ENCODE measurements around the gene WDPCP. TPM values are rescaled to one million over a fixed set of nuclear protein-coding genes. Genes with fewer than 3 reads are reported as not detected.
"Not testable (repeated sequence)": the region's sequence is repeated elsewhere in the genome, so short reads cannot be mapped to it uniquely, and the experiment has no call there.

The WDPCP gene
- total RNA-seq, 3 donors from 2014 or later, result 3.5 to 7.5 (median 5.0) TPM

DNA sequence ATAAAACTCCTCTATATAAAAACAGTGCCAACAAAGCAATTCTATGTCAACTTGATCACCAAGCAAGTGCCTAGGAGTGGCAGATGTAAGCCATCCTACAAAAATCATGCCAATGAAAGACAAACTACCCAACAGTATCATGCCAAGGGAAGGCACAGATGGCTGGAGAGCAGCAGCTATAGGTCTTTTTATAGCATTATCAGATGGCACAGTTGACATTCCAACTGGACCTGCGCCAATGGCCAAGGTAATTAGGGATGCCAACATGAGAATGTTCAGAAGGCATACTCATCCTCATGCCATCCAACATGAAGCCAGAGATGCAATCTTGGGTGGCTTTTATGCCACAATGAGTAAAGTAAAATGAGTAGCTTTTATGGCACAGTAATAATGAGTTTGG lies 300.3 kb downstream of the WDPCP start:
- no peaks in the 10 kb centered on the region for H3K4me1 Mint-ChIP-seq (ENCODE audit: low read depth)
- peaks cover 31% of the 10 kb centered on the region for H3K9me3 Mint-ChIP-seq

DNA sequence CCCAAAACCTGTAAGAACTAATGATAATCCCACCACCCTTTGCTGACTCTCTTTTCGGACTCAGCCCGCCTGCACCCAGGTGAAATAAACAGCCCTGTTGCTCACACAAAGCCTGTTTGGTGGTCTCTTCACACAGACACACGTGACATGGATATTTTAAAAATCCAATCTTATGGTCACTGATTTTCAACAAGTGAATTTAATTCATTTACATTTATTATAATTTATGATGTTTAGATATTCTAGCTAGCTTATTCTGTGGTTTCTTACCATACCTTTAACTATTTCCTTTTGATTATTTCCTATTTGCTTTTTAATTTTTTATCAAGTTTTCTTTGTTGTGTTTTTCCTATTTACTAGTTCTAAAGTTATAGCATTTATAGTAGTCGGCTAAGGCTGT lies 301.8 kb downstream of the WDPCP start:
- H3K36me3 Mint-ChIP-seq (ENCODE audit: insufficient read depth); H3K4me3 Mint-ChIP-seq; H3K4me1 Mint-ChIP-seq (ENCODE audit: low read depth); ATAC-seq; DNase-seq; H3K27me3 Mint-ChIP-seq (ENCODE audit: low read depth): not testable (repeated sequence)
- peaks cover 37% of the 10 kb centered on the region for H3K9me3 Mint-ChIP-seq

More for the DNA sequence above, 300.3 kb downstream of the WDPCP start:
- Mint-ChIP-seq H3K36me3 (ENCODE audit: insufficient read depth) (peaks cover 6% of the 10 kb centered on the region), H3K27me3 (ENCODE audit: low read depth) (no peaks in the 10 kb centered on the region), H3K4me3 (no peak overlapping the region)
- no peak for ATAC-seq
- DNase-seq, result no peak

DNA sequence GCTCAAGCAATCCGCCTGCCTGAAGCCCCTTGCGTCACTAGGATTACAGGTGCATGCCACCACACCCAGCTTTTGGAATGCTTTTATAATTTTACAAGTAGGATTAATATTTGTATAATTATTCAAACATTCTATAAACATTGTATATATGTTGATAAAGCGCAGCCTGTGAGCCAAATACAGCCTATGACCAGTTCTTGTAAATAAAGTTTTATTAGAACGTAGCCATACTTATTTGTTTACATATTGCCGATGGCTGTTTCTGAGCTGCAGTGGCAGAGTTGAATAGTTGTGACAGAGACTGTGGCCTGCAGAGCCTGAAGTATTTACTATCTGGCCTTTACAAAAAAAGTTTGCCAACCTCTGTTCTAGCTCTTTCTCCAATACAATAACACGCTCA lies 305.0 kb downstream of the WDPCP start:
- no peak for DNase-seq
- no peak overlapping the region for H3K4me3 Mint-ChIP-seq
- no peaks in the 10 kb centered on the region for H3K4me1 Mint-ChIP-seq (ENCODE audit: low read depth)
- H3K9me3 Mint-ChIP-seq, result peaks cover 68% of the 10 kb centered on the region
- ATAC-seq, result no peak
- H3K36me3 Mint-ChIP-seq (ENCODE audit: insufficient read depth), result peaks cover 8% of the 10 kb centered on the region
- H3K27me3 Mint-ChIP-seq (ENCODE audit: low read depth), result no peaks in the 10 kb centered on the region

DNA sequence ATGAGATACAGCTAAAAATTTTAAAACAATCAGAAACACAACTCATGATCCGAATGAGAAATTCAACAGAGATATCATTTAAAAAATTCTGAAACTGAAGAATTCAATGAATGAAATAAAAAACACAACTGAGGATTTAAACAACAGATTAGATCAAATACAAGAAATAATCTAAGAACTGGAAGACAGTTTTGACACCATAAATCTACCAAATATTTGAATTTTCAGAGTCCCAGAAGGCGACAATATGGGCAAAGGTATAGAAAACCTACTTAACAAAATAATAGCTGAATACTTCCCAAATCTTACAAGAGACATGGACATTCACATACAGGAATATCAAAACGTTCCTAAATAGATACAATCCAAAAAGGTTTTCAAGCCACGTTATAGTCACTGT lies 315.7 kb downstream of the WDPCP start:
- H3K27me3 Mint-ChIP-seq (ENCODE audit: low read depth), result no peaks in the 10 kb centered on the region
- ATAC-seq (no peak), DNase-seq (no peak)
- peaks cover 57% of the 10 kb centered on the region for H3K9me3 Mint-ChIP-seq
- H3K4me1 Mint-ChIP-seq (ENCODE audit: low read depth), result no peaks in the 10 kb centered on the region
- peaks cover 14% of the 10 kb centered on the region for H3K36me3 Mint-ChIP-seq (ENCODE audit: insufficient read depth)
- H3K4me3 Mint-ChIP-seq, result no peak overlapping the region

DNA sequence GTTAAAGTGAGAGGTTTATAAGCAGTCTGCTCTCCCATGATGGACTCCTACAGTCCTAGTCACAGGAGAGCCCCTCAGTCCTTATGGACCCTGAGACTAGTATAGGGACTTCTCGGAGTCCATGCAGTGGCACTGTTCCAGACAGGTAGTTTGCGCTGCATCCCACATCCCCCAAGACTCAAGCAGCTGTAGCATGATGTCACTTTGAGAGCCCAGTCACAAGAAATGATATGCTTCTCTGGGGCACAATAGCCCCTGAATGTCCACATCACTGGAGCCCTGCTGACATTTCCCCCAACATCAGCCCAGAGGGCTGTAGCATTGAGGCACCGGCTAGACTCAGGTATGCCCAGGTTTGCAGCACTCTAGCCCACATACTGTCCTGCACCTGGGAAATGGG lies 317.6 kb downstream of the WDPCP start:
- H3K36me3 Mint-ChIP-seq (ENCODE audit: insufficient read depth), result peaks cover 14% of the 10 kb centered on the region
- DNase-seq (no peak), ATAC-seq (no peak)
- no peaks in the 10 kb centered on the region for H3K4me1 Mint-ChIP-seq (ENCODE audit: low read depth)
- H3K4me3 Mint-ChIP-seq, result no peak overlapping the region
- H3K27me3 Mint-ChIP-seq (ENCODE audit: low read depth), result no peaks in the 10 kb centered on the region
- peaks cover 51% of the 10 kb centered on the region for H3K9me3 Mint-ChIP-seq

DNA sequence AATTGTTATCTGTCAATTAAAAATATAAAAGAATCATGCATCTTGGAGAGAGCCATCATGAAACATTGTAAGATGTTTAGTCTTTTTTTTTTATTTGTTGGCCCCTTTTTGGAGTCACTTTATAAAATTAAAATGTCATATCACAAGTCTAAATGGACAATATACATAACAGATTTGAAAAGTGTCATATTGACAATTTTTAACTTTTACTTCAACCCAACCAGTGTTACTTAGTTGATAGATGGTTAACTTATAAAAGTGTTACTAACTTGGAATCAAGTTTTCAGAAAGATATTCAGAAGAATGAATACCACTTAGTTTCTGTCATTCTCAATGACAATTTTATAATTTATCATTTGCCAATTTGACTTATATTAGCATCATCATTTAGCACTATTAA lies 319.3 kb downstream of the WDPCP start:
- peaks cover 48% of the 10 kb centered on the region for H3K9me3 Mint-ChIP-seq
- H3K36me3 Mint-ChIP-seq (ENCODE audit: insufficient read depth), result peaks cover 10% of the 10 kb centered on the region
- no peak overlapping the region for H3K4me3 Mint-ChIP-seq
- H3K27me3 Mint-ChIP-seq (ENCODE audit: low read depth), result no peaks in the 10 kb centered on the region
- DNase-seq (no peak), ATAC-seq (no peak)
- no peaks in the 10 kb centered on the region for H3K4me1 Mint-ChIP-seq (ENCODE audit: low read depth)

DNA sequence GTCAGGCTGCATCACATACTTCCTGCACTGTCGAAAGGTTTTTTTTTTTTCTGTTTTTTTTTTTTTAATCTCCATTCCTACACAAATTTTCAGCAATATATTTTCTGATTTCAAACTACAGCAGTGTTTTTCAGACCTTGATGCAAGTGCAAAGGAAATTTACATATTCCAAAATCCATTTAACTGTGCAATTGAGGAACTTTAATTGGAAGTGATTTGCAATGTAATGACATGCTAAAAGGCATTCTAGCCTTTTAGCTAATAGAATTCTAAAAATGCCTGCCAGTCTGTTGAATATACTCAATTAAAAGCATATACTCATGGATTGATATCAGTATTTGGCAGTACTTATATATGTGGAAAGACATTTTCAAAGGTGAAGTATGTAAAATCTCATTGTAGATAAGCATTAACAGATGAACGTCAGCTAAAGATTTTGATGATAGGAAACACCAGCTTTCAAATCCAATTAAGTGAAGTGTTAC lies 327.1 kb downstream of the WDPCP start:
- ATAC-seq, result no peak
- Mint-ChIP-seq H3K4me3 (no peak overlapping the region), H3K4me1 (ENCODE audit: low read depth) (peaks cover 9% of the 10 kb centered on the region), H3K27me3 (ENCODE audit: low read depth) (no peaks in the 10 kb centered on the region), H3K9me3 (peaks cover 21% of the 10 kb centered on the region), H3K36me3 (ENCODE audit: insufficient read depth) (peaks cover 1% of the 10 kb centered on the region)
- DNase-seq, result no peak

DNA sequence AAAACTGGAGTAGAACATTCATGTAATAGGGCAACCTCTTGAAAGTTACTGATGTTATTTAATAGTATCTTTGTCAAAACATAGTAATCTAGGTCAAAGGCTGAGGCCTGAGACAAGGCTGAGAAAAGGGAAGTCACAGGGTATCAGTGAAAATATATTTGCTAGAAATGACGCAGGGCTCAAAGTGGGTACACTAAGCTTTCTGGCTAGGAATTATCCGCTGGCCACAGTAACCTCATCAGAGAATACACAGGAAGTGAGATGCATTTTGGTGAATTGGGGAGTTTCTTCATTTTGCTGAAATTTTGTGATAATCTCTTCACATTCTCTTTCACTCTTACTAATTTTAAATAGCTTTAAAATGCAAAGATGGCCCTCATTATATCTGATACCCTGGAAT lies 330.8 kb downstream of the WDPCP start:
- ATAC-seq, result no peak
- H3K9me3 Mint-ChIP-seq, result peaks cover 11% of the 10 kb centered on the region
- no peaks in the 10 kb centered on the region for H3K27me3 Mint-ChIP-seq (ENCODE audit: low read depth)
- H3K36me3 Mint-ChIP-seq (ENCODE audit: insufficient read depth), result peaks cover 8% of the 10 kb centered on the region
- peaks cover 9% of the 10 kb centered on the region for H3K4me1 Mint-ChIP-seq (ENCODE audit: low read depth)
- no peak overlapping the region for H3K4me3 Mint-ChIP-seq
- no peak for DNase-seq

DNA sequence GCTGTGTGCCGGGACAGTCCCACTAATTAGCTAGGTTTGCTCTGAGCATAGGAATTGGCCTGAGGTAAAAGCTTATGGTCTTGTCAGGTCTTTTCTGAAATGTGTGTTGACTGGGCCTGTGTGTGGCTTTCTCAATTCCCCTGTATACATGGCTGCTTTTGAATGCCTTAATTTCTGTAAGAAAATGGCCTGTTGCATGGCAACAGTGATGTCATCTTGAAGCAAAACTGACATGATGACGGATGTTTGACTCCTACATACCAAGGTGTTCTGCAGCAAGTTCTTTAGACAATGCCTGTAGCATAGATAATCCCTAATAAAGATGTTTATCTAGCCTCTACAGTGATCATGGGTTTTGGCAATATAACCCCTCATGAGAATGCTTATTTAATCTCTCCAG lies 339.1 kb downstream of the WDPCP start:
- H3K4me1 Mint-ChIP-seq (ENCODE audit: low read depth), result no peaks in the 10 kb centered on the region
- peaks cover 33% of the 10 kb centered on the region for H3K9me3 Mint-ChIP-seq
- DNase-seq (no peak), ATAC-seq (no peak)
- peaks cover 34% of the 10 kb centered on the region for H3K36me3 Mint-ChIP-seq (ENCODE audit: insufficient read depth)
- no peaks in the 10 kb centered on the region for H3K27me3 Mint-ChIP-seq (ENCODE audit: low read depth)
- H3K4me3 Mint-ChIP-seq, result no peak overlapping the region

DNA sequence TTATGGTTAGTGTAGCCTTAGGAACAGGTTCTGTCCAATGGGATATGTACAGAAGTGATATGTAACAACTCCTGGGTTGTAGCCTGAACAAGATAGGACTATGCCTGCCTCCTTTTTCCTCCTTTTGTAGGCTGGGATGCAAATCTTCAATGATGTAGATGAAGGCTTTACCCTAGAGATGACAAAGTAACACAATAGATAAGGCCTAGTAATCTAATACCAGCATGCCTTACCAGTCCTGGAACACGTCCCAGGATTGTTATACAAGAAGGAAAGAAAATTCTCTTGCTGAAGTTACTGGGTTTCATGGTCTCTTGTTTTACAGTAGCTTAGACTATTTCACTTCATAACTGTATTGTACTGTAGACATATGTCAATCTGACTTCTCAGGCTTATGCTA lies 345.5 kb downstream of the WDPCP start:
- Mint-ChIP-seq H3K4me3 (no peak overlapping the region), H3K36me3 (ENCODE audit: insufficient read depth) (peaks cover 13% of the 10 kb centered on the region), H3K27me3 (ENCODE audit: low read depth) (no peaks in the 10 kb centered on the region), H3K9me3 (peaks cover 4% of the 10 kb centered on the region), H3K4me1 (ENCODE audit: low read depth) (no peaks in the 10 kb centered on the region)
- no peak for ATAC-seq
- DNase-seq, result no peak

DNA sequence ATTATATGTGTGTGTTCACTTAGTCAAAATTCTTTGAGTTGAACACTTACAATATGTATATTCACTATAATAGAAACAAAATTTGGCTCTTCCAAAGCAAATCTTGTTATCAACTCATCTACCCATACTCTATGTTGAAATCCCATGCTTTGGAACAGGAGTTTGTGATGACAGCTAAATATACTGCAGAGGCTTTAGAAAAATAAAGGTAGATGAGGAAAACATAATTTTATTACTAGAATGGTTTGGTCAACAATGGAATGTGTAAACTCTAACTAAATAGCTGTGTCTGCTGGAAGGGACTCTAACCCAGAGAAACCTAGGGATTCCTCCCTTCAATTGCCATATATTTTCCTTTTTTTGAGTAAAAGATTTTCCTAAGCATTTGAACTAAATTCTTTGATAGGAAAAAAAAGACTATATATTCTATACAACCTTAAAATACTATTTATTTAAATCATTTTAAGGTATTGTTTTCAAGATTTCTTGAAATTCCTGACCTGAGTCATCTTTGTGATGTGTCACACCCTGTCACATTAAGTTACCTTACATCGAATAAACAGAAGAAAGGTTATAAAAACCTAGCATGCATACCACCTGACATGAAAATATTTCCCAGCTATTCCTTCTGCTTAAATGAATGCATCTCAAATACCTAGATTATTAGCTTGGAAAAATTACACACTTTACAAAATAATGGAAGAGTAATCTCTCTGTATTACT lies 362.2 kb downstream of the WDPCP start:
- H3K36me3 Mint-ChIP-seq (ENCODE audit: insufficient read depth), result peaks cover 5% of the 10 kb centered on the region
- no peaks in the 10 kb centered on the region for H3K4me1 Mint-ChIP-seq (ENCODE audit: low read depth)

DNA sequence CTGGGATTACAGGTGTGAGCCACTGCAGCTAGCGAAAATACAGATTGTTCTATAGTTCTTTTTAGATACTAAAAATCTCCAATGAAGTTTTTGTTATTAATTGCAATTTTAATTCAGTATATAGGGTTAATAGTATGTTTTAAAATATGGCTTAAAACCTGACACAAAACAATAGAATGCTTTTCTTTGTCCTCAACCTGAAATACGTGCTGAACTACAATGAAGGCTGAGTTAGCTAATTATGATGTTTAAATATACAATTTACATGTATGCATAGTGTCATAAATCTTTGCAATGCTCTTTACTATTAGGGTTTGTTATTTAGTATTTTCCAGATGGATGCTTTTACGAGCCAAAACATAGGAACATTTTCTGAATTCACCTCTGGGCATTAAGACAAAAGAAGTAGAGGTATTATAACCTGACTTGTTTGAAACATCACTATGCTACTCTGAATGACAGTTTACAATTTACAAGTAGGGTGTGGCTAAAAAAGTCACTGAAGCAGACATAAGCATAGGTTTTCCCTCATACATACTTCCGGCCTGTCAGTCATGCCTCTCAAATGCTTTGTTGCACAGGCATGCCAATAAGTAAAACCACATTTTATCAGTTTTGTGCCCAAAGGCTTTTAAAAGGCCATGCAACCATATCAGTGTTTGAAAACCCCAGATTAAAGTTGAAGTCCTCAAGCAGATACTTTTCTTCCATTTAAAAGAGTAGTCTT lies 369.3 kb downstream of the WDPCP start:
- Mint-ChIP-seq H3K4me3 (no peak overlapping the region), H3K36me3 (ENCODE audit: insufficient read depth) (no peaks in the 10 kb centered on the region), H3K27me3 (ENCODE audit: low read depth) (no peaks in the 10 kb centered on the region), H3K9me3 (peaks cover 5% of the 10 kb centered on the region), H3K4me1 (ENCODE audit: low read depth) (no peaks in the 10 kb centered on the region)
- no peak for ATAC-seq
- DNase-seq, result no peak

More for the DNA sequence above, 362.2 kb downstream of the WDPCP start:
- Mint-ChIP-seq H3K27me3 (ENCODE audit: low read depth) (no peaks in the 10 kb centered on the region), H3K9me3 (peaks cover 5% of the 10 kb centered on the region), H3K4me3 (no peak overlapping the region)
- DNase-seq (no peak), ATAC-seq (no peak)

DNA sequence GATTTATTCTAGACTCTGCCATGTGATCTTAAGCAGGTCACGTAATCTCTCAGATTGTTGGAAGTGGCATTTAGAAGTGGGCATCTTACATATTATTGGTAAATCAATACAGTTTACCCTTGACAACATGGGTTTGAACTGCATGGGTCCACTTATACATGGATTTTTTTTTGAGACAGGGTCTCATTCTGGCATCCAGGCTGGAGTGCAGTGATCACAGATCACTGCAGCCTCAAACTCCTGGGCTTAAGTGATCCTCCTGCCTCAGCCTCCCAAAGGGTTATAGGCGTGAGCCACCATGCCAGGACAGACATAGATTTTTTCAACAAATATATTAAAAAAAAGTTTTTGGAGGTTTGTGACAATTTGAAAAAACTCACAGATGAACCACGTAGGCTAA lies 393.0 kb downstream of the WDPCP start:
- Mint-ChIP-seq H3K4me3 (no peak overlapping the region), H3K9me3 (peaks cover 3% of the 10 kb centered on the region), H3K36me3 (ENCODE audit: insufficient read depth) (peaks cover 12% of the 10 kb centered on the region), H3K4me1 (ENCODE audit: low read depth) (no peaks in the 10 kb centered on the region), H3K27me3 (ENCODE audit: low read depth) (no peaks in the 10 kb centered on the region)
- ATAC-seq (no peak), DNase-seq (no peak)

DNA sequence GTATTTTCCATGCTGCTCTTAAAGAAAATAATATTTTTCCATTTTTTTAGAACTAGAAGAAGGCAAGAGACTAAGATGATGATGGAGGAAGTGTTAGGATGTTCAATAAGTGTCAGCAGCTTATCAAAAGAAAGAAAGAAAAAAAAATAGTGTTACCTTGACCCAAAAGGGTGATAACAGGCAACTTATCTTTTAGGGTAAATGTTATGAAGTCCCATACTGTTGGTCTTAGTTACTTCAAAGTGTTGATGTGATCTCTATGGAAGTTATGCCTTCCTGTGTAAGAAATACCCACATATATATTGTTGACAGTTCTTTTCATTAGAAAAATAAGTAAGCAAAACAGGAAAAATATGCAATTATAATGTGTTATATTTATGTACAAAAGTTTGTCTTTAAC lies 394.1 kb downstream of the WDPCP start:
- H3K4me1 Mint-ChIP-seq (ENCODE audit: low read depth), result no peaks in the 10 kb centered on the region
- H3K9me3 Mint-ChIP-seq, result peaks cover 7% of the 10 kb centered on the region
- ATAC-seq (no peak), DNase-seq (no peak)
- no peak overlapping the region for H3K4me3 Mint-ChIP-seq
- peaks cover 14% of the 10 kb centered on the region for H3K36me3 Mint-ChIP-seq (ENCODE audit: insufficient read depth)
- H3K27me3 Mint-ChIP-seq (ENCODE audit: low read depth), result no peaks in the 10 kb centered on the region
